GM13977 (cell line): ENCODE results near the gene RBCK1.

Experiments
- DNase-seq: peaks from one replicate; pipeline ENCODE4 v3.0.0; 2012; ENCODE audit warnings: low spot score
- CTCF ChIP-seq: IDR thresholded peaks from 2 replicates; pipeline ENCODE4 v1.5.1; 2012; ENCODE audit warnings: mild to moderate bottlenecking, control low read depth; ENCODE audit not compliant: insufficient read depth; ENCODE audit errors: extremely low read depth, missing control alignments
- in situ Hi-C: fragments of 300-500 bp; cut with MboI; formaldehyde crosslinking; loops from one replicate; pipeline ENCODE4 v1.12.0; 2022; ENCODE audit warnings: low sequenced_read_pairs, low pct_unique_long_range_greater_than_20kb, mixed read lengths, inconsistent platforms; ENCODE audit not compliant: unreplicated experiment

RBCK1 gene

GRCh38 chr20:412081-412480 lies 4.0 kb downstream of the RBCK1 start:
- no peak for TF ChIP-seq CTCF
- in situ Hi-C loops: no loop called here
- DNase-seq: no peak

GRCh38 chr20:414161-414560 lies 6.1 kb downstream of the RBCK1 start:
- in situ Hi-C loops: no loop called here
- no peak for DNase-seq
- TF ChIP-seq CTCF: no peak

GRCh38 chr20:415820-416322 lies 7.8 kb downstream of the RBCK1 start:
- no peak for DNase-seq
- in situ Hi-C loops: no loop called here
- no peak for TF ChIP-seq CTCF

DNA sequence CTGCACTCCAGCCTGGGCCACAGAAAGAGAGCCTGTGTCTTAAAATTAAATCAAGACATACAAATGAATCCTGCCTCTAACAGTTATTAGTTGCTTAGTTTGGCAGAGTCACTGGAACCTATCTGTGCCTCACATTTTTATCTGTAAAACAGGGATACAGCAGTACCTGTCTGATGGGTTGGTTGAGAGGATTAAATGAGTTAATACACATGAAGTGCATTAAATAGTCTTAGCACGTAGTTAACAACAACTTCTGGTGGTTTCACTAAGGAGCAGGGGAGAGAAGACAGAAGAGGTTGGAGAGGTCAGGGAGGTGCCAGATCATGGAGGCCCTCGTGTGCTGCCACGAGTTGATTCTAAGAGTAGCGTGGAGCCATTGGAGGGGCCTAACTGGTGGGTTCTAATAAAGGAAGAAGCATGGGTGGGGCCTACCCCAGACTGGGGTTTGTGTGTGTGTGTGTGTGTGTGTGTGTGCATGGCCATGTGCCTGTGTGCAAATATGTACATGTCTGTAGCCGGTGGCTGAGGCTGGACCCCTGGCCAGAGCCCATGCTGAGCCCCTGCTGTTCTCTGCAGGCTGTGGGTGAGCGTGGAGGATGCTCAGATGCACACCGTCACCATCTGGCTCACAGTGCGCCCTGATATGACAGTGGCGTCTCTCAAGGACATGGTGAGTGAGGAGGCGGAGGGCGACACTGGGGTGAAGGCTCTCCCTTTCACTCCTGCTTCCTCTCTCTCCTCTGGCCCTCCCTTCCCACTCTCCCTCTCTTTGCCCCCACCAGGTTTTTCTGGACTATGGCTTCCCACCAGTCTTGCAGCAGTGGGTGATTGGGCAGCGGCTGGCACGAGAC lies 9.1 kb downstream of the RBCK1 start:
- DNase-seq: no peak
- no peak for TF ChIP-seq CTCF
- in situ Hi-C loops: no loop called here

- in situ Hi-C loops: no loop called here
- TF ChIP-seq CTCF: no peak
- DNase-seq: no peak
Observed at GRCh38 chr20:417801-418342, 9.8 kb downstream of the RBCK1 start.

- TF ChIP-seq CTCF: no peak
- in situ Hi-C loops: no loop called here
- DNase-seq: no peak
Observed at GRCh38 chr20:418858-419365, 10.8 kb downstream of the RBCK1 start.
